Bronchial epithelial cell (primary cell): Measurements from ENCODE around the gene DNAJB6. TPM values are rescaled to one million over a fixed set of nuclear protein-coding genes. Genes with fewer than 3 reads are reported as not detected.
A peak's percentile ranks its signal among the peaks of the same experiment; 100 is the strongest.

Experiments used
- DNase-seq: peaks from one replicate; pipeline ENCODE4 v3.0.0-alpha.2; 2010; ENCODE audit warnings: low read depth
- FAIRE-seq: peaks from 2 replicates; lab custom pipeline; 2011; peaks lifted over from hg19 to GRCh38; lab: Jason Lieb, UNC
- H3K27me3 ChIP-seq: 2 replicates; pipeline ENCODE4 v1.5.1; 2011; ENCODE audit warnings: low read length; ENCODE audit not compliant: control insufficient read depth, insufficient read depth
- H3K36me3 ChIP-seq: 2 replicates; pipeline ENCODE4 v1.5.1; 2011; ENCODE audit warnings: low read length; ENCODE audit not compliant: control insufficient read depth, insufficient read depth
- H3K4me3 ChIP-seq: 2 replicates; pipeline ENCODE4 v1.5.1; 2011; ENCODE audit warnings: mild to moderate bottlenecking, low read depth, low read length, control low read depth
- total RNA-seq: library from RNA; depleted of rRNA; stranded (reverse); fragments of >200 nt; gene quantifications from 2 replicates; pipeline ENCODE4 v1.2.1, GENCODE V29; 2014
- TF ChIP-seq, protein P1 (sequence below): IDR thresholded peaks from 2 replicates; pipeline ENCODE4 v1.5.1; 2011; ENCODE audit warnings: mild to moderate bottlenecking, moderate library complexity, low read length, control low read depth, inconsistent platforms; ENCODE audit not compliant: insufficient read depth, severe bottlenecking

DNAJB6 gene
- total RNA-seq, 1 donor from 2014 or later = 87.9 TPM

DNA sequence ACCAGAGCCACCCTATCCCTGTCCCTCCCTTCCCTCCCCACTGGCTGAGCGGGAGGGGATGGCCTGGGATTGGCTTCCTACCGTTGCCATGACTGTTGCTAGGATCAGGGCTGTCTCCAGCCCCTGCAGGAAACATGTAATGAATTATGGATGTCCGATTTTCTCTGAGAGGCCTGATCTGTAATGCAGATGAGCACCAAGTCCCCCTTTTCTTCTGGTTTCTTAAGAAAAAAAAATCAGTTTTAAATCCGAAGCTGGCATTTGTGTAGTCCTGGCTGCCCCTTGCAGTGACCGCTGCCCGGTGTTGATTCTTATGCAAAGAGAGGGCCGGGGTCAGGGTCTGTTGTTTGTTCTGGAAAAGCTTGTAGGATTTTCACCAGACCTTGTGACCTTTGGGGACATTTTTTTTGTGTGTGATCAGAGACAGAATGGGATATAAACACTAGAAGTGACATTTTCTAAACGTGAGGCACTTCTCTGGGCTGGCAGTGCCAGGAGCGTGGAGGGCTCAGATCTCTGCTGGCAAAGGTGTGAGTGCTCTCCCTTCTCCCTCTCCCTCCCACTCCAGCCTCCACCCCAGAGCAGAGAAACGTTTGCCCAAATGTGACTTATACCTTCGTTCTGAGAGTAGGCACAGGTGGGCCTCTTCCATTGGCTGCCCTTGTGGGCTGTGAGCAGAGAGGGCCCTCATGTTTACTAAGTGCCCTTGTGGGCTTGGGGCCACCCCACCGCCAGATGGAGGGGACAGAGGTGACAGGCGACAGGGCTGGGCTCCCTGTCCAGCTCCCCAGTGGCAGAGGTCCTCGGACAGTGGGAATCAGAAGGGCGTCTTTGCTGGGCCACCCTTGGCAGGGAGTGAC is 127.5 kb downstream of the DNAJB6 start:
- no peaks in the 10 kb centered on the region for H3K27me3 ChIP-seq
- FAIRE-seq (no peak), DNase-seq (no peak)
- TF ChIP-seq, protein P1, sequence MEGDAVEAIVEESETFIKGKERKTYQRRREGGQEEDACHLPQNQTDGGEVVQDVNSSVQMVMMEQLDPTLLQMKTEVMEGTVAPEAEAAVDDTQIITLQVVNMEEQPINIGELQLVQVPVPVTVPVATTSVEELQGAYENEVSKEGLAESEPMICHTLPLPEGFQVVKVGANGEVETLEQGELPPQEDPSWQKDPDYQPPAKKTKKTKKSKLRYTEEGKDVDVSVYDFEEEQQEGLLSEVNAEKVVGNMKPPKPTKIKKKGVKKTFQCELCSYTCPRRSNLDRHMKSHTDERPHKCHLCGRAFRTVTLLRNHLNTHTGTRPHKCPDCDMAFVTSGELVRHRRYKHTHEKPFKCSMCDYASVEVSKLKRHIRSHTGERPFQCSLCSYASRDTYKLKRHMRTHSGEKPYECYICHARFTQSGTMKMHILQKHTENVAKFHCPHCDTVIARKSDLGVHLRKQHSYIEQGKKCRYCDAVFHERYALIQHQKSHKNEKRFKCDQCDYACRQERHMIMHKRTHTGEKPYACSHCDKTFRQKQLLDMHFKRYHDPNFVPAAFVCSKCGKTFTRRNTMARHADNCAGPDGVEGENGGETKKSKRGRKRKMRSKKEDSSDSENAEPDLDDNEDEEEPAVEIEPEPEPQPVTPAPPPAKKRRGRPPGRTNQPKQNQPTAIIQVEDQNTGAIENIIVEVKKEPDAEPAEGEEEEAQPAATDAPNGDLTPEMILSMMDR = no peak
- H3K4me3 ChIP-seq = no peak overlapping the region
- no peaks in the 10 kb centered on the region for H3K36me3 ChIP-seq

DNA sequence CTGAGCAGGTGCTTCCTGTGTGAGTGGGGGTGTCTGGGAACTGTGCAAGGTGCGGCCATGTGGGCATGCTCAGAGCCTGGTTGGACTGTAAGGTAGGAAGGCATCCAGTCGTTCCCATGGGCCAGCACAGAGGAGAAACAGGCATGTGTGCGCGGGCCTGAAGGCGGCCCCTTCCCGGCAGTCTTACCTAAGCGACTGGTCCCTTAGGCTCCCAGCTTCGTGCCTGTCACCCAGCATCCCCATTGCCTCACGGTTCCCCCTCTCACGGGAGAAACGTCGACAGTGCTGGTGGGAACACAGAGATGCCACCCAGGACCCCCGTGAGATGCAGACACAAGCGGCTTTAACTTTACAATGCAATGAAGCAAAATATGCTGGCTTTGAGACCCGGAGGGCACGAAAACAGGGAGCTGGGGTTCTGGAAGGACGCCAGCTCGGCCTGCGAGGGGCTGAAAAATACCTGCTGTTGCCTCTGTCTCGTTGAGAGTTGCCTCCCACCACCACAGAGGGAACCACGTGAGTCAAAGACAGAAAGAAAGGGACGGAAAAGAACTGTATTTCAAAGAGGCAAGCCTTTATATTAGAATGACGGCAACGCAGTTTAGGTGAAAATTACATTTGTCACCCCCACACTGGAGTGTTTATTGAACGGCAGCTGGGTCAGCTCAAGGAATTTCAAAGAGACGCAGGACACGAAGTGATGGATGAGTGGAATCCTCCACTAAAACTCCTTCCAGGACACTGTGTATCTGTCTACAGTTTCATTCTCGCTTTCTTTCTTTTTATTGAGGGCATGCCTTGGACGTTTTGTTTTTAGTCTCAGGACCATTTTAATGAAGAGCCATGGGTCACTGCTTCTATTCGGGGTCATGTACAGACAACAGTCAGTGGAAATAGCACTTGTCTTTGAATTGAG is 128.4 kb downstream of the DNAJB6 start:
- DNase-seq (no peak), FAIRE-seq (peak; percentile 28)
- Histone ChIP-seq H3K27me3 (no peaks in the 10 kb centered on the region), H3K36me3 (no peaks in the 10 kb centered on the region), H3K4me3 (no peak overlapping the region)
- TF ChIP-seq, protein P1 = no peak

DNA sequence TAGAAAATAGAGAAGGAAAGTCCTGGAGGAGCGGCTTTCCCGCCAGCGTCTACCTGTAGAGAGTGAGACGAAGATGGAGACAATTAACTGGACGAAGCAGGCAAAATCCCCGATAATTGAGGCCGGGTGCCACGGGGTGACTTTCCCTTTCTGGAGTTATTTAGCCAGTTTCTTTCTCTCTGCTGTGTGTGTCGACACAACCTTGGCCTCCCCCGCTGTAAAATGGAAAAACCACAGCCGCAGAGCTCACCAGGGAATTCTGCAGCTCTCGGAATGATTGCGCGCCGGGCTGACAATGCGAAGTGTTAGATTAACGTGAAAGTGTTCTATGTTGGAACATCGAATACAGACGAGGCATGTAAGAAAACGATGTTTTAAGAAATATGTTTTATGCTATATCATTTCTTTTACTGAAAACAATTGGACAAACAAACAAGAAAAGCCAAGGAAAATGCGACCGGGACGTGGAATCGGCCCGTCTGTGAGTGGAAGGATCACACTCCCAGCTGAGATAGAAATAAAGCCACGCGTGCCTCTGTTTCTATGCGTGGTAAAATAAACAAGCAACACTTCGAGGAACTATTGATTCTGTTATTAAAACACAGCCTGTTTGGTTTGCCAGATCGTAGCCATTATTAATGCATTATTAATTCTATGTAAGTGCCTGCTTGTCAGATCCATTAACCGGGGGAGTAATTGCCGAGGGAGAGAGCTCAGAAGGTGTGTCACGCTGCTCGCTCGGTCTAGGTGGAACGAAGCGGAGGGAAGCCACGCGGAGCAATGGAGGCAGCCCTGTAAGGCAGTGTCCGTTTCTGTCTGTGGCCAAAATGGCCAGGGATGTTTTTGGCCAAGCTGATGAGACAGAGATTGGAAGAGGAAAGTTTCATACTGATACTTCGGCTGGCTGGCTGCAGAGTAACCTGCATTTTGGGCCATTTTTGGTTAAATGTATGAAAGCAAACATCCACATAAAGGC is 129.4 kb downstream of the DNAJB6 start:
- Histone ChIP-seq H3K36me3 (no peaks in the 10 kb centered on the region), H3K27me3 (no peaks in the 10 kb centered on the region), H3K4me3 (no peak overlapping the region)
- DNase-seq (no peak), FAIRE-seq (no peak)
- TF ChIP-seq, protein P1 = no peak

DNA sequence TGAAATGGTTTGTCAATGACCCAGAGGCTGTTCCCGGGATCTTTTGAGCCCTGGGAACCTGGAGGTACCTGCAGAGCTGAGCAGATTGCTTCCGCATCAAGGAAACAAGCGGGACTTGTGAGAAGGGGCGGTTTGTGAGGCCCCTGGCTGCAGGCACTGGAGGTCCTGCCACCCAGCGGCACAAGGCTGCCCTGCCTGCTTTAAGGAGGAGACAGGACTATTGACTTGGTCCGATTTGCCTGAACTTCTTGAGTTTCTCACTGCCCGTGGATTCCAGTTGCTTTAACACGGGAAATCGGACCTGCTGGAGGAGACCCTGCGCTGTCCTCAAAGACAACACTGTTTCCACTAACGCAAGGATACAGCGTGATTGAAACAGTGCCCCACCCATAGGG is 130.1 kb downstream of the DNAJB6 start:
- DNase-seq (no peak), FAIRE-seq (no peak)
- H3K27me3 ChIP-seq = no peaks in the 10 kb centered on the region
- no peak overlapping the region for H3K4me3 ChIP-seq
- TF ChIP-seq, protein P1 = no peak
- no peaks in the 10 kb centered on the region for H3K36me3 ChIP-seq

Other genes with a start within 250 kb of the DNAJB6 start
- 73.6 and 89.5 TPM in 2 replicates for gene UBE3C, start 198.1 kb upstream of the DNAJB6 start, total RNA-seq